Ishikawa (cell line): ENCODE results near the gene IL6R.

ENCODE experiments used
- EGR1 ChIP-seq: IDR thresholded peaks from 2 replicates; pipeline ENCODE4 v1.6.1; 2012
- EP300 ChIP-seq: IDR thresholded peaks from 2 replicates; pipeline ENCODE4 v1.6.1; 2012; ENCODE audit warnings: borderline replicate concordance
- RAD21 ChIP-seq: IDR thresholded peaks from 2 replicates; pipeline ENCODE4 v1.6.1; 2012; ENCODE audit warnings: low read depth
- TAF1 ChIP-seq: IDR thresholded peaks from 2 replicates; pipeline ENCODE4 v1.6.1; 2012; ENCODE audit warnings: low read depth, mild to moderate bottlenecking
- TF ChIP-seq, protein P1 (sequence below): IDR thresholded peaks from 2 replicates; pipeline ENCODE4 v1.6.1; 2012
- TF ChIP-seq, protein P2 (sequence below): IDR thresholded peaks from 2 replicates; pipeline ENCODE4 v1.6.1; 2012

DNA sequence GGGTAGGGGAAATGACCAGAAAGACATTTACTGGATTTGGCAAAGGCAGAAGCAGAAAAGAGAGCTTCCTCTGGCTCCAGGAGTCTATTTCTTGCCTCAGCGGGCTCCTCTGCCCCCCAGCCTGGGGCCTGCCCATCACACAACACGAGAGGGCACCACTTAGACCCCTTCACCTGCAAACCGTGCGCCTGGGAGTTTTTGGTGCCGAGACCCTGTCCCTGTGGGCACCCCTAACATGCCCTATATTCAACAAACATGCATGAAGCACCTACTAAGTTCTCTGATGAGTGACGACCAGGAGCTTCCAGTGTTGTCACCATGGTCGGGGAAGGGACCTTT lies 18.8 kb downstream of the IL6R start:
- no peak for TF ChIP-seq TAF1
- TF ChIP-seq, protein P1, sequence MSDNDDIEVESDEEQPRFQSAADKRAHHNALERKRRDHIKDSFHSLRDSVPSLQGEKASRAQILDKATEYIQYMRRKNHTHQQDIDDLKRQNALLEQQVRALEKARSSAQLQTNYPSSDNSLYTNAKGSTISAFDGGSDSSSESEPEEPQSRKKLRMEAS: no peak
- TF ChIP-seq RAD21: no peak
- TF ChIP-seq EGR1: no peak
- TF ChIP-seq, protein P2, sequence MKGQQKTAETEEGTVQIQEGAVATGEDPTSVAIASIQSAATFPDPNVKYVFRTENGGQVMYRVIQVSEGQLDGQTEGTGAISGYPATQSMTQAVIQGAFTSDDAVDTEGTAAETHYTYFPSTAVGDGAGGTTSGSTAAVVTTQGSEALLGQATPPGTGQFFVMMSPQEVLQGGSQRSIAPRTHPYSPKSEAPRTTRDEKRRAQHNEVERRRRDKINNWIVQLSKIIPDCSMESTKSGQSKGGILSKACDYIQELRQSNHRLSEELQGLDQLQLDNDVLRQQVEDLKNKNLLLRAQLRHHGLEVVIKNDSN: no peak
- TF ChIP-seq EP300: no peak; the same call in 1 of the 2 replicates
